ENCODE results near the gene SHANK2. TPM values are rescaled to one million over a fixed set of nuclear protein-coding genes. Genes with fewer than 3 reads are reported as not detected.

Gene SHANK2
- total RNA-seq, 2 donors from 2014 or later = 44.4 to 94.9 TPM

GRCh38 chr11:71298761-71299181 lies 46.4 kb upstream of the SHANK2 start:
- WGBS, 2 donors = 91 to 93% methylated on average over 12 to 14 of the region's 14 CpGs
- ATAC-seq (no peak), DNase-seq (no peak)
- no peak for TF ChIP-seq POLR2A (IDR thresholded peaks at IDR 0.05)
- TF ChIP-seq, protein P1, sequence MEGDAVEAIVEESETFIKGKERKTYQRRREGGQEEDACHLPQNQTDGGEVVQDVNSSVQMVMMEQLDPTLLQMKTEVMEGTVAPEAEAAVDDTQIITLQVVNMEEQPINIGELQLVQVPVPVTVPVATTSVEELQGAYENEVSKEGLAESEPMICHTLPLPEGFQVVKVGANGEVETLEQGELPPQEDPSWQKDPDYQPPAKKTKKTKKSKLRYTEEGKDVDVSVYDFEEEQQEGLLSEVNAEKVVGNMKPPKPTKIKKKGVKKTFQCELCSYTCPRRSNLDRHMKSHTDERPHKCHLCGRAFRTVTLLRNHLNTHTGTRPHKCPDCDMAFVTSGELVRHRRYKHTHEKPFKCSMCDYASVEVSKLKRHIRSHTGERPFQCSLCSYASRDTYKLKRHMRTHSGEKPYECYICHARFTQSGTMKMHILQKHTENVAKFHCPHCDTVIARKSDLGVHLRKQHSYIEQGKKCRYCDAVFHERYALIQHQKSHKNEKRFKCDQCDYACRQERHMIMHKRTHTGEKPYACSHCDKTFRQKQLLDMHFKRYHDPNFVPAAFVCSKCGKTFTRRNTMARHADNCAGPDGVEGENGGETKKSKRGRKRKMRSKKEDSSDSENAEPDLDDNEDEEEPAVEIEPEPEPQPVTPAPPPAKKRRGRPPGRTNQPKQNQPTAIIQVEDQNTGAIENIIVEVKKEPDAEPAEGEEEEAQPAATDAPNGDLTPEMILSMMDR (IDR thresholded peaks at IDR 0.05) = no peak
- H3K36me3 ChIP-seq (replicated peaks in 1 of 2; ENCODE audit: insufficient read depth in 1 of 2, low read depth in 2 of 2) = no peaks in the 10 kb centered on the region
- H3K27ac ChIP-seq = peak overlapping the region; percentile 48 to 65 (median 58)
- no peaks in the 10 kb centered on the region for H3K4me1 ChIP-seq
- no peaks in the 10 kb centered on the region for H3K9me3 ChIP-seq
- intact Hi-C loops (cut with DNase I) = no loop called here
- no peaks in the 10 kb centered on the region for H3K27me3 ChIP-seq
- H3K4me3 ChIP-seq = no peak overlapping the region

- Histone ChIP-seq H3K9me3 (no peaks in the 10 kb centered on the region), H3K4me3 (no peak overlapping the region), H3K27ac (no peak overlapping the region), H3K27me3 (no peaks in the 10 kb centered on the region), H3K4me1 (no peaks in the 10 kb centered on the region), H3K36me3 (replicated peaks in 1 of 2; ENCODE audit: insufficient read depth in 1 of 2, low read depth in 2 of 2) (no peaks in the 10 kb centered on the region)
- intact Hi-C loops (cut with DNase I) = no loop called here
- WGBS, 2 donors = 77 to 87% methylated on average over 6 to 8 of the region's 8 CpGs
- TF ChIP-seq, protein P1 (IDR thresholded peaks at IDR 0.05) = no peak
- no peak for TF ChIP-seq POLR2A (IDR thresholded peaks at IDR 0.05)
- no peak for ATAC-seq
- DNase-seq = no peak
These were observed 45.7 kb upstream of the SHANK2 start for GRCh38 chr11:71298016-71298550.

- H3K4me1 ChIP-seq = no peaks in the 10 kb centered on the region
- no peaks in the 10 kb centered on the region for H3K36me3 ChIP-seq (replicated peaks in 1 of 2; ENCODE audit: insufficient read depth in 1 of 2, low read depth in 2 of 2)
- H3K27me3 ChIP-seq = no peaks in the 10 kb centered on the region
- no peaks in the 10 kb centered on the region for H3K9me3 ChIP-seq
- H3K27ac ChIP-seq = no peak overlapping the region
- intact Hi-C loops (cut with DNase I) = no loop called here
- 85 to 92% methylated on average over 7 to 9 of the region's 9 CpGs for WGBS, 2 donors
- H3K4me3 ChIP-seq = no peak overlapping the region
- TF ChIP-seq POLR2A (IDR thresholded peaks at IDR 0.05) = no peak
- TF ChIP-seq, protein P1 (IDR thresholded peaks at IDR 0.05) = no peak
- DNase-seq (no peak), ATAC-seq (no peak)
These were observed 42.6 kb upstream of the SHANK2 start for GRCh38 chr11:71294846-71295600.

DNA sequence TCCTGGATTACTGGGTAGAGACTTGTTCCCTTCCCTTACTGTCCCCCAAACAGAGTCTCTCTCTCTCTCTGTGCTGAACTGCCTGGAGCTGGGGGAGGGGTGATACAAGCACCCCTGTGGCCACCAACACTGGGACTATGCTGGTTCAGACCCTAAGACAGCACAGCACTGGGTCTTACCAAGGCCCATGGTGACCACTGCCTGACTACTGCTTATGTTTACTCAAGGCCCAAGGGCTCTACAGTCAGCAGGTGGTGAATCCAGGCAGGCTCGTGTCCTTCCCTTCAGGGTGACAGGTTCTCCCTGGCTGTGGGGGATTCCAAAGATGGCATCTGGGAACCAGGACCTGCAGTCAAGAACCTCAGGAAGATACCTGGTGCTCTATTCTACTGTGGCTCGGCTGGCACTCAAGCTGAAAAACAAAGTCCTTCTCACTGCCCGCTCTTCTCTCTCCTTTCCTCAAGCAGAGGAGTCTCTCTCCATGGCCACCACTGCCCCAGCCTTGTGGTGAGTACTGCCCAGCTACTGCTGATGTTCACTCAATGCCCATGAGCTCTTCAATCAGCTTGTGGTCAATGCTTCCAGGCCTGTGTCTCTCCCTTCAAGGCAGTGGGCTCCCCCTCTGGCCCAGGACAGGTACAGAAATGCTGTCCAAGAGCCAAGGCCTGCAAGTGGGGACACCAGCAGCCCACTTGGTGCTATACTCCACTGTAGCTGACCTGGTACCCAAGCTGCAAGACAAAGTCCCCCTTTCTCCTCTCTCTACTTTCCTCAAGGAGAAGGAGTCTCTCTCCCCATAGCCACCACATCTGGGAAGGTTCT lies 41.8 kb upstream of the SHANK2 start:
- Histone ChIP-seq H3K36me3 (replicated peaks in 1 of 2; ENCODE audit: insufficient read depth in 1 of 2, low read depth in 2 of 2) (no peaks in the 10 kb centered on the region), H3K27me3 (no peaks in the 10 kb centered on the region), H3K27ac (no peak overlapping the region), H3K4me1 (no peaks in the 10 kb centered on the region), H3K4me3 (no peak overlapping the region), H3K9me3 (no peaks in the 10 kb centered on the region)
- WGBS, 2 donors = 88 to 100% methylated on average over 3 of the region's 3 CpGs
- DNase-seq (no peak), ATAC-seq (no peak)
- TF ChIP-seq, protein P1 (IDR thresholded peaks at IDR 0.05) = no peak
- no peak for TF ChIP-seq POLR2A (IDR thresholded peaks at IDR 0.05)
- intact Hi-C loops (cut with DNase I) = no loop called here
